ENCODE measurements around the gene GTPBP3.

Gene GTPBP3

DNA sequence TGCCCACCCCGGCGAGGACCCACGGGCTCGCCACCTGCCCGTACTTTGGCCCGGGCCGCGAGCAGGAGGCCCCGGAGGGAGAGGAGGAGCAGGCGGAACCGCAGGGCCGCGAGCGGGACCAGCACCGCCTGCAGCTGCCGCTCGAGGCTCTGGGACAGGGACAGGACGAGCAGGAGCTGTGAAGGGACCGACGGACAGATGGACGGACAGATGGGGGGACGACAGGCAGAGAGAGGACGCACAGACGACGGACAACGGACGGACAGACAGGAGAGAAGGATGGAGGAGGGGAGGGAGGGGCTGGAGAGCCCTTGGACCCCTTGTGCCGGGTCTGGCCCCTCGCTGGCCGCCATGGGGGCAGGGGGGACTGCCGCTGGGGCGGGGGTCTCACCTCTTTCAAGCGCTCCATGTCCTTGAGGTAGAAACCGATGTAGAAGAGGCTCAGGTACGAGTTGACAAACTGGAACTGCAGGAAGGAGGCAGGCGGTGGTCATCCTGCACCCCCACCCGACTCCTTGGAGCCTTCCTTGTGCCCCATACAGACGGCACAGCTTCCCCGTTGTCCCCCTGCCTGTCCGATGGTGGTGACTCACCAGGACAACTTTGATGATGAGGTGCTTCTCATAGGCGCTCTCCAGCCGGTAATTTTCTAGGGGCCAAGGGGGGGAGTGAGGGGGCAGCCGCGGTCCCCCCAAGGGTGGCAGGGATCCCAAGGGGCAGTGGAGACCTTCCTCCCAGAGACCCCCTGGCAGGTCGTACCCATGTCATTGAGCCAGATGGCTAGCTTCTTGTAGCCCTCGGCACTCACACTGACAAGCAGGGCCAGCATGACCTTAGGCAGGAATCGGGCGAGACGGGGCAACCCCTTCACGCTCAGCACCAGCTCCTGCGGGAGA lies 7.7 kb upstream of the GTPBP3 start:
- Histone ChIP-seq H3K4me3 (ENCODE audit: low read depth, low read length) (no peak overlapping the region), H3K27me3 (no peaks in the 10 kb centered on the region), H3K36me3 (no peaks in the 10 kb centered on the region), H3K4me1 (no peaks in the 10 kb centered on the region; the same call in 1 of the 2 replicates), H3K9me3 (no peaks in the 10 kb centered on the region)
- DNase-seq: no peak
- TF ChIP-seq, protein P1, sequence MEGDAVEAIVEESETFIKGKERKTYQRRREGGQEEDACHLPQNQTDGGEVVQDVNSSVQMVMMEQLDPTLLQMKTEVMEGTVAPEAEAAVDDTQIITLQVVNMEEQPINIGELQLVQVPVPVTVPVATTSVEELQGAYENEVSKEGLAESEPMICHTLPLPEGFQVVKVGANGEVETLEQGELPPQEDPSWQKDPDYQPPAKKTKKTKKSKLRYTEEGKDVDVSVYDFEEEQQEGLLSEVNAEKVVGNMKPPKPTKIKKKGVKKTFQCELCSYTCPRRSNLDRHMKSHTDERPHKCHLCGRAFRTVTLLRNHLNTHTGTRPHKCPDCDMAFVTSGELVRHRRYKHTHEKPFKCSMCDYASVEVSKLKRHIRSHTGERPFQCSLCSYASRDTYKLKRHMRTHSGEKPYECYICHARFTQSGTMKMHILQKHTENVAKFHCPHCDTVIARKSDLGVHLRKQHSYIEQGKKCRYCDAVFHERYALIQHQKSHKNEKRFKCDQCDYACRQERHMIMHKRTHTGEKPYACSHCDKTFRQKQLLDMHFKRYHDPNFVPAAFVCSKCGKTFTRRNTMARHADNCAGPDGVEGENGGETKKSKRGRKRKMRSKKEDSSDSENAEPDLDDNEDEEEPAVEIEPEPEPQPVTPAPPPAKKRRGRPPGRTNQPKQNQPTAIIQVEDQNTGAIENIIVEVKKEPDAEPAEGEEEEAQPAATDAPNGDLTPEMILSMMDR (IDR thresholded peaks at IDR 0.05; ENCODE audit: low read depth, low read length): no peak

DNA sequence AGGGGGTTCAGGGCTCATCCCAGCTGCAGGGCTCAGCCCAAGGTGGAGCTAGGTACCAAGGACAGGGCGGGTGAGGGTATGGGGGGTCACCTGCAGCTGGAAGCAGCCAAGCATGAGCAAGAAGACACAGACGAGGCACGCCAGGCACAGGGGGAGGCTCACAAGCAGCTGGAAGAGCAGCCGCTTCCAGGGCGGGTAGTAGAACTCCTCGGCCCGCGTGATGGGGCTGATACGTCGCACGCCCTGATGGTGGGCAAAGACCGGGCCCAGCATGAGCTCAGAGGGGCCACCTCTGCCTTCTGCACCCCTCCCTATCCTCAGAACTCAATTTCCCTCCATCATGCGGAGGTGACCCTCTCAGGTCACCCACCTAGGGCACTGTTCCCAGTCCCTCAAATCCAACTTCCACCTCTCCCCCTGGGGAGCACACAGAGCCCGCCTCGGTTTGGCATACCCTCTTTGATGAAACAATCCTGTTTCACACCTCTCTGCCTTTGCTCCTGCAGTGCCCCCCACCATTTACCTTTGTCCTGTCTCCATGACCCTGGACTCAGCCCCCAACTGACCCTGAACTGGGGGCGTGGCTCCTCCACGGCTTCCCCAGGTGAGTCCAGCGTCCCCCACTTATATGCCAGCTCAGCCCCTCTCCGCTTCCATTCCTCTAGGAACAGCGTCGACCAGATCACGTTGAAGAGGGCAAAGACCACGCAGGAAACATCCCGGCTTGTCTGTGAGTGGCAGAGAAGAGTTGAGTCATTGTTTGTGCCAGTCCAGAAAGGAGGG lies 6.9 kb upstream of the GTPBP3 start:
- Histone ChIP-seq H3K27me3 (no peaks in the 10 kb centered on the region), H3K4me3 (ENCODE audit: low read depth, low read length) (no peak overlapping the region), H3K36me3 (no peaks in the 10 kb centered on the region), H3K4me1 (no peaks in the 10 kb centered on the region; the same call in 1 of the 2 replicates), H3K9me3 (no peaks in the 10 kb centered on the region)
- DNase-seq: no peak
- TF ChIP-seq, protein P1 (IDR thresholded peaks at IDR 0.05; ENCODE audit: low read depth, low read length): no peak

DNA sequence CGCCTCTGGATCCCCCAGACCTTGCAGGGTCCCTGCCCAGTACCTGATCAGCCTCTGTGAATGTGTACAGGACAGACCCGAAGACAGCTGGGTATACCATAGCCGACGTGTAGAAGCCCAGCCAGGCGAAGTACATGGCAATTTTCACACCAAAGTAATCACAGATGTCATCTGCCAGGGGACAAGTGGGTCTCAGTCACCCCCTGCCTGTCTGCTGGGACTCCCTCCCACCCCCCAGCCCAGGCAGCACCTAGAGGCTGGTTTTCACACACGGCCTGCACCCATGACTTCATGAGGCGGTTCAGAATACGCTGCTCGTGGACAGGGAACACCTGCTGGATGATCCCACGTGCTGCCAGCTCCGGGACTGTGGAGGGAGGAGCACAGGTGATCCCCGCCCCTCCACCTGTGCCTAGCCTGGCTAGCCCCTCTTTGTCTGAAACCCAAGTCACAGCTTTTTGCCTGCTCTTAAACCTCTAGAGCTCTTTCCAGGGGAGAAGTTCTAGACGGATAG lies 6.3 kb upstream of the GTPBP3 start:
- no peak for DNase-seq
- TF ChIP-seq, protein P1 (IDR thresholded peaks at IDR 0.05; ENCODE audit: low read depth, low read length): no peak
- H3K27me3 ChIP-seq: no peaks in the 10 kb centered on the region
- H3K36me3 ChIP-seq: no peaks in the 10 kb centered on the region
- no peaks in the 10 kb centered on the region for H3K9me3 ChIP-seq
- no peaks in the 10 kb centered on the region; the same call in 1 of the 2 replicates for H3K4me1 ChIP-seq
- no peak overlapping the region for H3K4me3 ChIP-seq (ENCODE audit: low read depth, low read length)

DNA sequence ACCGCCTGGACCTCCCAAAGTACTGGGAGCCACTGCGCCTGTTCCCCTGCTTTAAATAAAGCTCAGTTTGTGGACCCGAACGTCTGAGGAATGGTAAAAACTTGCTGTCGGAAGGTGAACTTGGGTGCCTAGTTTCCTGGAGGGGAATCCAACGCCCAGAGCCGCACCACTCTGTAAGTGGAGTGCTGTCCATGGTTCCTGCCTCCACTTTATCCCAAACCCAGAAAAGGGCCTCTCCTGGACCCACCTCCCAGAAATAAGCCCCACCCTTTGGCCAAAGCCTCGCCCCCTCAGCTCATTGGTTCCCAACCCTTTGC lies 5.0 kb upstream of the GTPBP3 start:
- no peak for DNase-seq
- TF ChIP-seq, protein P1 (IDR thresholded peaks at IDR 0.05; ENCODE audit: low read depth, low read length): no peak
- H3K27me3 ChIP-seq: no peaks in the 10 kb centered on the region
- H3K9me3 ChIP-seq: no peaks in the 10 kb centered on the region
- no peaks in the 10 kb centered on the region; the same call in 1 of the 2 replicates for H3K4me1 ChIP-seq
- no peaks in the 10 kb centered on the region for H3K36me3 ChIP-seq
- no peak overlapping the region for H3K4me3 ChIP-seq (ENCODE audit: low read depth, low read length)

DNA sequence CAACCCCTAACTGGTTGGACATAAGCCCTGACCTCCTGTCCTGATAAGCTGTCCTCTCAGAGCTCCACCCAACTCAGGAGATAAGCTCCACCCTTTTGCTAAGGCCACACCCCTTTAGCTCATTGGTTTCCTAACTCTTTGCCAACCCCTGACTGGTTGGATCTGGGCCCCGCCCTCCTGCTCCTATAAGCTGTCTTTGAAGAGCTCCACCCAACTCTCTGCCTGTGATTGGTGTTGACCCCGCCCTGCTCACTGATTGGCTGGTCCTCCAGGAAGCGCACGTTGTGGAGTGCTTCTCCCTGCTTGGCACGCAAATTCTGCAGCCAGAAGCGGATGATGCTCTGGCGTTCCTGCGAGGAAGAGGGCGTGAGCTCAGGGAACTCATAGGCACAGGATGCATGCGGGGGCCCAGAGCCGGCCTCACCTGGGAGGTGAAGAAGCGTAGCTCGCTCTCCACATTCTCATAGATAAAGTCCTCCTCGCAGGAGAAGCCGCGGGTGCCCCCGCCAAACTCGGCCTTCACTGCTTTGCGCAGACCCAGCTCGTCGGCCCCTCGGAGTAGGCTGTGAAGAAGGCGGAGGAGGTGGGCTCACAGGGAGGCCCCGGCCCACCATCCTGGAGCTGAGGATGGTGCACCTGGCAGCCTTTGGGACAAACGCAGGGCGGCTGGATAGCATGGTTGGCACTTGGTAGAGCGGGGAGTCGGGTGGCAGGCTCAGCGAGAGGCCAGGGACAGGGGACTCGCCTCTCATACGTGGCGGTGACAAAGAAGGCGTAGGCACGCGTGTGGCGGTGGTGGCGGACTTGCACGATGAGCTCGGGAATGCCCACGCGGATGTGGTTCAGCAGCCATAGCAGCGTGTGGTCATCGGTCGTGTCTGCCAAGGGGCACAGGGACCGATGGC lies 4.4 kb upstream of the GTPBP3 start:
- DNase-seq: peak; percentile 98
- no peak overlapping the region; the same call in 1 of the 2 replicates for H3K4me3 ChIP-seq (ENCODE audit: low read depth, low read length)
- H3K4me1 ChIP-seq: no peaks in the 10 kb centered on the region; the same call in 1 of the 2 replicates
- TF ChIP-seq, protein P1 (IDR thresholded peaks at IDR 0.05; ENCODE audit: low read depth, low read length): no peak
- no peaks in the 10 kb centered on the region for H3K9me3 ChIP-seq
- H3K36me3 ChIP-seq: no peaks in the 10 kb centered on the region
- H3K27me3 ChIP-seq: no peaks in the 10 kb centered on the region
